OCI-LY1 (cell line): Measurements from ENCODE around the gene AMIGO1.

Experiments used
- EZH2 ChIP-seq: fragments of 200-600 bp; sonication (generic), shearing (Covaris generic); IDR thresholded peaks from 2 replicates; pipeline ENCODE4 v1.8.0; 2017; ENCODE audit warnings: borderline replicate concordance, mixed run types, mild to moderate bottlenecking, antibody characterized with exemption, low read length, moderate library complexity, mixed read lengths
- TF ChIP-seq, protein P1 (sequence below): fragments of 200-600 bp; sonication (generic), shearing (Covaris generic); IDR thresholded peaks from 2 replicates; pipeline ENCODE4 v1.5.1; 2017; ENCODE audit warnings: mild to moderate bottlenecking, antibody characterized with exemption, low read length, moderate library complexity, mixed read lengths

DNA sequence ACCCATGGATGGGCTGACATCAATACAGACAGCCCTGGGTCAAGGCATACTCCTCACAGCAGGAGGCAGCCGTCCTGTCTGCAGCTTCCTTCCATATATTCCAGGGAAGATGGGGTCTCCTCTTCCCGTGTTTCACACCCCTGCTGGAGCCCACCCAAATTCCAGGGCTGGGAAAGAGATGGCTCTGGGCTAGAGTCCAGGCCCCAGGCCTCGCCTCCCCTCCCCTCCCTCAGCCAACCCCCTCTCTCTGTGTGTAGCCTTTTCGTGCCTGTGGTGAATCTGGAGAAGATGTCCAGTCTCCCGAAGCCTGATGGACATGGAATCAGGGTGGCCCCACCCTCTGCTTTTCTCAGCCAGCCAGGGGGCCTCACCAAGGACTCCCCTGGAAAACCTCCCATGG lies 22.3 kb downstream of the AMIGO1 start:
- TF ChIP-seq, protein P1, sequence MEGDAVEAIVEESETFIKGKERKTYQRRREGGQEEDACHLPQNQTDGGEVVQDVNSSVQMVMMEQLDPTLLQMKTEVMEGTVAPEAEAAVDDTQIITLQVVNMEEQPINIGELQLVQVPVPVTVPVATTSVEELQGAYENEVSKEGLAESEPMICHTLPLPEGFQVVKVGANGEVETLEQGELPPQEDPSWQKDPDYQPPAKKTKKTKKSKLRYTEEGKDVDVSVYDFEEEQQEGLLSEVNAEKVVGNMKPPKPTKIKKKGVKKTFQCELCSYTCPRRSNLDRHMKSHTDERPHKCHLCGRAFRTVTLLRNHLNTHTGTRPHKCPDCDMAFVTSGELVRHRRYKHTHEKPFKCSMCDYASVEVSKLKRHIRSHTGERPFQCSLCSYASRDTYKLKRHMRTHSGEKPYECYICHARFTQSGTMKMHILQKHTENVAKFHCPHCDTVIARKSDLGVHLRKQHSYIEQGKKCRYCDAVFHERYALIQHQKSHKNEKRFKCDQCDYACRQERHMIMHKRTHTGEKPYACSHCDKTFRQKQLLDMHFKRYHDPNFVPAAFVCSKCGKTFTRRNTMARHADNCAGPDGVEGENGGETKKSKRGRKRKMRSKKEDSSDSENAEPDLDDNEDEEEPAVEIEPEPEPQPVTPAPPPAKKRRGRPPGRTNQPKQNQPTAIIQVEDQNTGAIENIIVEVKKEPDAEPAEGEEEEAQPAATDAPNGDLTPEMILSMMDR: no peak
- TF ChIP-seq EZH2: no peak
